Gastrocnemius medialis (tissue), 4 donors: ENCODE results near the gene CACNA1S.

ENCODE experiments used
- CTCF ChIP-seq, 5 experiments: fragments of 450-650 bp in 3 of 5; fragments of 200-600 bp in 2 of 5; sonication (generic) in 2 of 5; IDR thresholded peaks in 4 of 5; conservative IDR thresholded peaks in 1 of 5; 1 replicate in 4 of 5; 2 replicates in 1 of 5; pipeline ENCODE4 v1.5.1; 2016 to 2019; ENCODE audit warnings: antibody characterized with exemption in 5 of 5, mild to moderate bottlenecking in 3 of 5, moderate library complexity in 3 of 5
- POLR2A ChIP-seq, 2 donors: fragments of 450-650 bp; IDR thresholded peaks; one replicate each; pipeline ENCODE4 v1.6.1; 2017; ENCODE audit warnings: antibody characterized with exemption in 2 of 2, mild to moderate bottlenecking in 2 of 2, moderate library complexity in 2 of 2

DNA sequence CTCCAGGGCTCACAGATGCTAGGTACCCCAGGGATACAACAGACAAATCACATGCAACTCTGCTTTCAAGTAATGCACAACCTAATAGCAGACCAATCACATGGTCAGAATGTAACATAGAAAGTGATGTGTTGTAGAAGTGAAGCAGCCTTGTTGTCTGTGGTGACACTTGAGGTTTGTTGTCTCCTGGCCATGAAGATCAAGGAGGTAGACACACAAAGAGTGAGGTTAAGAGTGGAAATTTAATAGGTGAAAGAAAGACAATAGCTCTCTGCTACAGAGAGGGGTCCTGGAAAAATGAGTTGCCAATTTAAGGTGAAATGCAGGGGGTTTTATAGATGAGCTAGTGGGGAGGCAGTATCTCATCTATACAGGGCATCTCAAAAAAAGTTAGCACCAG lies 44.6 kb upstream of the CACNA1S start:
- TF ChIP-seq CTCF (IDR thresholded peaks at IDR 0.05 in 4 of 5, conservative IDR thresholded peaks at IDR 0.05 in 1 of 5) (no peak), POLR2A (IDR thresholded peaks at IDR 0.05) (no peak)
